Stimulated activated CD8-positive, alpha-beta memory T cell treated with anti-CD3 and anti-CD28 coated beads, Interleukin-7, amount 100 ng/mL, for 48 hours (primary cell): ENCODE results near the gene GALNT13.

Source experiments
- DNase-seq, 2 donors: peaks; one replicate each; pipeline ENCODE4 v3.0.0-alpha.2; 2020; ENCODE audit warnings: low read depth in 1 of 2; ENCODE audit errors: extremely low read depth in 1 of 2

The GALNT13 gene

DNA sequence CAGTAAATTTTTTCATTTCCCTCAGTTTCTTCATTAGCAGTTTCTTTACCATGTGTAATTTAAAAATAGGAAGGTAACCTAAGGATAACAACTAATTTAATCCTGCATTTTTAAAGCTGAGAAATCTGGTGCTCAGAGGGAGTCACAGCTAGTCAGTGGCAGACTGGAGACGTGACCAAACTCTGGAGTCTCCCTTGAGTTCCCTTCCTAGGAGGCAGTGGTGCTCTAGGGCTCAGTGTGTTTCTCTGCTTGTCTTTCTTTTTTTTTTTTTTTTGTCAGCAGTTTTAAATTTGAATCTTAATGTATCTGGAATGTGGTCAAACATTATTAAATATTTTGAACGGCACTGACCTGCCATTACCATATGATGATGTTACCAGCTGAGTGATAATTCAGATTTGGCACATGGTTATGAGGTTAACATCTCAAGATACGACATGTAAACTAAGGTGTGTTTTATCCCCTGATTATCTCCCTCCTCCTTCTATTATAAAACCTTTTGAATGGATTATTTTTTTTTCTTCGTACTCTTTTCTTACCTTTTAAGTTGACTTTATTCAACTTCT is 226.2 kb downstream of the GALNT13 start:
- DNase-seq: no peak

DNA sequence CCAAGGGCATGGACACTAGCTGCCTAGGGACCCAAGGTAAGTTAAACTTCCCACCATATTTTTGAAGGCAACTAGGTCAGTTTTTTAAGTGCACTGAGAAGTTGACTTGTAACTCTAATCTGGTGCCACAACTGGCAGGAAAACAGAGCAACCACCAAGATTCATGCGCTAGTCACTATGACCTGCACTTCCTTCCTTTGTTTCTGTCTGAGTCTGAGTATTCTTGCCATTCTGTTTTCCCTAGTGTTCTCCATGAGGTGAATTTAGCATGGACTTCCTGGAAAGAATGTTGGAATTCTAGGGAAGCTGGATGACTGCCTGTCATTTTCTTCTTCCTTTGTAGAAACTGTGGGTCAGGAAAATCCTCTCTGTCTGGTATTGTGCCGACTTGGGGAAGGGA is 249.0 kb downstream of the GALNT13 start:
- DNase-seq: no peak

GRCh38 chr2:154125891-154126290 is 254.2 kb downstream of the GALNT13 start:
- no peak for DNase-seq

GRCh38 chr2:154130821-154131220 is 259.1 kb downstream of the GALNT13 start:
- DNase-seq: no peak

- no peak for DNase-seq
Observed at GRCh38 chr2:154132827-154133226, 261.1 kb downstream of the GALNT13 start.

- no peak for DNase-seq
Observed at GRCh38 chr2:154133823-154134222, 262.1 kb downstream of the GALNT13 start.

- no peak for DNase-seq
Observed at GRCh38 chr2:154140249-154141025, 268.7 kb downstream of the GALNT13 start.

DNA sequence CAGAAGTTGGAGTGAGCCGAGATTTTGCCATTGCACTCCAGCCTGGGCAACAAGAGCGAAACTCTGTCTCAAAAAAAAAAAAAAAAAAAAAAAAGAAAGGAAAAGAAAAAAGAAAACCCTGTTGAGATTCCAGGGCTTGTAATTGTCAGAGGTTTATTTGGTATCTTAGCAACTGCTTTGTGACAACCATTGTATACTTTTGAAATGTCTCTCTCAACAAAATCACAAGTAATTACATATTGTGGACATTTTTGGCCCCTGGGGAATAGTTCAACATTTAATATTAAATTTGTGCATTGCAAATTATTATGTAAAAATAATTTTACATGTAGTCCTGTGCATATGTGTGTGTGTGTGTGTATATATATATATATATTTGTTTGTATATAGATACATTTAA is 270.8 kb downstream of the GALNT13 start:
- no peak for DNase-seq

DNA sequence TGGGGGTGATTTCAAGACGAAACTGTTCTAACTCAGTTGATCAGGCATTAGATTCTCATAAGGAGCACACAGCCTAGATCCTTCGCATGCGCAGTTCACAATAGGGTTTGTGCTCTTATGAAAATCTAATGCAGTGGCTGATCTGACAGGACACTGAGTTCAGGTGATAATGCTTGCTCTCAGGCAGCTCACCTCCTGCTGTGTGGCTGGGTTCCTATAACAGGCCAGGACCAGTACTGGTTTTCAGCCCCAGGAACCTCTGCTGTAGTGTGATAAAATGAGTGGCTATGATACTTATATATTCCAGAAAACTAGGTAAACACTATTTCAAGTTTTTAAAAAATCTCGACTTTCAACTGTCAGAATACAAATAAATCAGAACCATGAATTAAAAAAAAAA is 271.4 kb downstream of the GALNT13 start:
- no peak for DNase-seq

DNA sequence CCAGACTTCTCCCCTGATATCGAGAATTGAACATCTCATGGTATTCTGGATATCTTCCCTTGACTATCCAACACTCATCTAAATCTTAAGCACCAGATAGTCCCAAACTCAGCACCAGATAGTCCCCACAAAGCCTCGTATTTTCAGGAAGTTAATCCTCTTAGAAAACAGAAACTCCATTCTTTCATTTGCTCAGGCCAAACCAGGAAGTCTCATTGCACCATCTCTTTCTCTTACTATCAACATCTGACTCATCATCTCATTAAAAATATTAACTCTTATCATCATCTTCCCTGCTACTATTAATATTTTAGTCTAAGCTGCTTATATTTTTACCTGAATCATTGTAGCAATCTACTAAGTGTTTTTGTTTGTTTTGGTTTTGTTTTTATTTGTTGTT is 286.4 kb downstream of the GALNT13 start:
- no peak for DNase-seq

DNA sequence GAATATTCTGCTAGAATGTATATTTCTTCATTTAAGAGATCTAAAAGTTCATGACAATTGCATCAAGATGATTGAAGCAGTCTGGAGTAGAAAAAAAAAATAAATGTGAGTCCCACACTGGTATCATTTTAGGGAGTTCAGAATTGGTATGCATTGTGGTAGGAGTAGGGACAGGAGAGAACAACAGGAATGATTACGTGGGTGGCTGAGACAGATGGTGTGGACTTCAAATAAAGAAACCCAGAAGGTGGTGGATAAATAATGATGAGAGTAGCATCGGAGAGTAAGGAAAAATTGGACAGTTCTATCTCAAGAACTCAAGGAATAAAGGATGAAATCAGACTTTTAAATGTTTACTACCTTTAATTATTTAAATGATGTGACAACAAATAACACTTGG is 289.6 kb downstream of the GALNT13 start:
- no peak for DNase-seq

- no peak for DNase-seq
Observed at GRCh38 chr2:154170400-154170799, 298.7 kb downstream of the GALNT13 start.

GRCh38 chr2:154173164-154173563 is 301.4 kb downstream of the GALNT13 start:
- DNase-seq: no peak

DNA sequence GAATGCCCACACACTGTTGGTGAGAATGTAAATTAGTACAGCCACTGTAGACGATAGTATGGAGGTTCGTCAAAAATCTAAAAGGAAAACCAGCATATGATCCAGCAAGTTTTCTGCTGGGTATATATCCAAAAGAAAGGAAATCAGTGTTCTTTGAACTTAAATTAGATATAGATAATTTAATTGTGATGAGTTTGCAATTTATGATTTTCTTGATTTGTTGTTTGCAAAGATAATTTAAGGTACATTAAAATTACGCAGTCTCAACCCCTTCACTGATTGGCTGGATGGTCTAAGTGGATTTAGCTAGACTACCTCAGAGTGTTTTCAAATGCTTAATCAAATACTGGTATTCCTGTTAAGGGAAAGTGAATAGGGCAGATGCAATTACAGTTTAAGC is 302.2 kb downstream of the GALNT13 start:
- DNase-seq: no peak

DNA sequence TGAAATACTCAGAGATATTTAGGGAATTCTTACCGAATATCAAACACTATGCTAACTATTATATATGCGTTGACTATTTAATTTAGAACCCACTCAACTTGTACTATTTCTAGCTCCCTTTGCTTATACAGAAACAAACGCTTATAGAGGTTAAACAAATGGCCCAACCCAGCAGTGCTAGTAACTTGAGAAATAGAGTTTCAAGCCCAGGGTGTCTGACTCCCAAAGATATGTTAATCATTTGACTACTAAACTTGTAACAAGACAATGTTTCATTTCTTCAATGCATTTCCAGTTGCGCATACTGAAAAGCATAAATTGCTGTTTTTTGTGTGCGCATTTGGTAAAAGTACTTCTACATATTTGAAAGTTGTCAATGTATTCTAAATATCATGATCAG is 310.3 kb downstream of the GALNT13 start:
- no peak for DNase-seq

DNA sequence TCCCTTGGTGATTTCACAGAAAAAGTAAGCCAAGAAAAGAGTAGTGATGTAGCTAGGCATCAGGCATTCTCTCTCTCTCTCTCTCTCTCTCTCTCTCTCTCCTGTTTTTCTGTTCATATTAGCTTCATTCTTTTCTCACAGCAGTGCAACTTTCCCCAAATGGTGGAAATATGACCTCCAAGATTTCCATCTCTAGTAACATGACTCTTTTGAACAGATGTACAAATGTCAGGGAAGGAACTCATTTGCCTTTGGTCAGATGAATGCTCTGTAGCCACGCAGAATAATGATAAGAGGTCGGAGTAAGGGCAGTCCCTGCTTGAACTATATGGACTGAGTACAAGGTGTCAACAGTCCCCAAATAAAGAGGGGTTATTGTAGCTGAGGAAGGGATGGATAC is 316.2 kb downstream of the GALNT13 start:
- DNase-seq: no peak

GRCh38 chr2:154189953-154190352 is 318.2 kb downstream of the GALNT13 start:
- DNase-seq: no peak

GRCh38 chr2:154193246-154193645 is 321.5 kb downstream of the GALNT13 start:
- no peak for DNase-seq

DNA sequence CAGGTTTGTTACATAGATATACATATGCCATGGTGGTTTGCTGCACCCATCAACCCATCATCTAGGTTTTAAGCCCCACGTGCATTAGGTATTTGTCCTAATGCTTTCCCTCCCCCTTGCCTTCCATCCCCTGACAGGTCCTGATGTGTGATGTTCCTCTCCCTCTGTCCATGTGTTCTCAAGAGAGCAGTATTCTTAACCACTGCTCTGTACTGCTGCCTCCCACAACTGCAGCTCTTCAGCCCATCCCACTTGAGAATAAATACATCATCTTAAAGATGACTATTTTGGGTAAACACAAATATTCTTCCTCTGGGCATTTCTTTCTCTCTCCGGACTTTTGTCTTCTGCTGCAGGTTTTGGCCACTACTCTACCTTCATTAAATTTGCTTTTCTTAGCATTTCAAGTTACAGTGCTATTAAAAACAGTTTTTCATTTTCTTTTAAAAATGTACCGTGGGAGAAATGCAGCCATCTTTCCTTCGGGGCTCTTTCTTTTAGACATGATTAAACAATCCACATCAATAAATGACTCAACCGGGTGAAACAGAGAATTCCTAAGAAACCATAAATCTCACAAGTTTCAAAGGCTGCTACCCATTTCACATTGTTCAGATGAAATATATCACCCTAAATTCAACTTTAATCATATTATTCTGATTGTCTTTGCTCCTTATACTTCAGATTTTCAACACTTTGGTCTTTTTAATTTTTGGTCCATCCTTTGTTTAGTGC is 323.4 kb downstream of the GALNT13 start:
- DNase-seq: no peak

DNA sequence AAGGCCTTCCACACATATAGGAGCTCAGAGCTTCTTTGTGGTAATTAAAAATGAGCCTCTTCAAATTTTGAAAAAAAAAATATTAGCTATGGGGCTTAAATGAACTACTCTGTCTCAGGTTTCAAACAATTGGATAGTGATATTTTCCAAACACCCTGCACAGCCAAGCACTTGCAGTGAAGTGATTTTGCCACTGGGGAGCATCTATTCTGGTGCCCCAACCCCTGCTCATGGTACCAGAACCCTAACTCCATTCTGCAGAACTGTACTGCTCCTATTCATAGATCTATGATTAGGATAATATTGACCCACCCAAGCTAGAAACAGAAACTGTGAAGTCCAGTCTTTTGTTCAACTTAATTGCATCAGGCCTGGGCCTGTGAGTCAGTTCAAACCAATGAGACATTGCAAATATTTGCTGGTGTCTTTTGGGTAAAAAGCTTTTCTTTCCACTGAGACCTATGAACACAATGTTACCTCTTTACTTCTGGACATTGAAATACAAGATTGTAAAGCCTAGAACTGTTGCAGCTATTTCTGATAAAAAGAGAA is 324.0 kb downstream of the GALNT13 start:
- no peak for DNase-seq

DNA sequence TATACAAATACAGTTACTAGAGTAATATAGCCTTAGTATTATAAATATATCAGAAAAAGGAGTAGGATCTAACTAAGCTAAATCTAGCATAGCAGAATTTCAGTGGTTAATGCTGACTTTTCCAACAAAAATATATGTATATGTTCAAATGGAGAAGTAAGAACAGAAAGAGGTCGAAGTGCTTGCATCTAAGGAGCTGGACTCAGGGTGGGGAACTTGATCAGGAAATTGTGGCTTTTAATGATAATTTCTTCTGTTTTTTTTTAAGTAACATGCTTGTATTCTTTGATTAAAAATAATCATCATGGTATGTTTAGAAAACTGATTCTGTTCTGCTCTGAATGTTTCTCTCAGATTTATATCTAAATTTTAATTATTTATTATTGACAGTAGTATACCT is 327.1 kb downstream of the GALNT13 start:
- DNase-seq: no peak

DNA sequence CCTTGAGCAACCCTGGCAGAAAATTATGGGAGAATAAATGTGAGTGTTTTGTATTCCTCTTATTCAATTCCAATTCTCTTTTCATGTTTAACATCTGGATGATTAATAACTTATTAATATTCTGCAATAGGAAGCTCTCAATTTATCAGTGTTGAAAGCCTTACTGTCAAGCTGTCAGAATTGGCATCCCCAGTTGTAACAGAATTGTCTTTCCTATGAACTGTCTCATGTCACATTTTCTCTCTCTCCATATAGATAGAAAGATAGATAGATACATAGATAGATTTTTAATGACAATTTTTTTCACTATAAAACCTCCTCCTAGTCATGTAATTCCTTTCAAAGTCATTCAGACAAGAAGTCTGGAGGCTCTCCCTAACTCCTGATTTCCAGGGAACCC is 331.5 kb downstream of the GALNT13 start:
- DNase-seq: no peak
